ENCODE measurements around the gene SYT15. TPM values are rescaled to one million over a fixed set of nuclear protein-coding genes. Genes with fewer than 3 reads are reported as not detected.

SYT15 gene
- total RNA-seq (2022; extraction: Qiagen RNA extraction), result 2.6 to 3.3 TPM (median 2.7 TPM) in 5 replicates

GRCh38 chr10:46578474-46579178, at the start of gene SYT15:
SYT15 (plus strand) TSS chr10:46579128; CDS start chr10:46579169, 41 bp downstream.

GRCh38 chr10:46556515-46557318, 22.2 kb upstream of the SYT15 start, which contains the start of gene GPRIN2:
GPRIN2 (minus strand) TSS chr10:46556658; CDS start chr10:46550736, 5,922 bp downstream.

Other genes with a start within 250 kb of the SYT15 start
- gene ANXA8L1, start 203.4 kb upstream of the SYT15 start, total RNA-seq (2022; extraction: Qiagen RNA extraction), result 94.4 to 128 TPM (median 105 TPM) in 5 replicates
- gene NPY4R, start 113.2 kb upstream of the SYT15 start, total RNA-seq (2022; extraction: Qiagen RNA extraction), result 24.7 to 53.5 TPM (median 40.8 TPM) in 5 replicates
- gene GPRIN2, start 22.5 kb upstream of the SYT15 start, total RNA-seq (2022; extraction: Qiagen RNA extraction), result 27.8 to 43.2 TPM (median 36.3 TPM) in 5 replicates

Measured in A549 treated with Hydrocortisone at 1 μM for 4 hours (cell line).